GM12878 (cell line): ENCODE data around the gene BOD1L2. TPM values are rescaled to one million over a fixed set of nuclear protein-coding genes. Genes with fewer than 3 reads are reported as not detected.

Source experiments
- ATAC-seq: fragments of 200-7000 bp; cut with Tn5 transposase; 3 replicates; pipeline ENCODE4 v1.9.1; 2020; ENCODE audit warnings: mild to moderate bottlenecking, moderate library complexity
- BruUV-seq: library from RNA; stranded (reverse); fragments of 400-500 nt; replicated peaks from 2 replicates; lab custom pipeline; 2021; lab: Mats Ljungman, UMichigan
- CTCF ChIA-PET: fragments of 300-600 bp; sonication (Branson Sonifier 250); formaldehyde crosslinking; extraction: SDS; loops from one replicate; lab custom pipeline; 2021; ENCODE audit warnings: inconsistent platforms; lab: Yijun Ruan, JAX
- POLR2A ChIA-PET: fragments of 350-600 bp; formaldehyde crosslinking; extraction: SDS; loops from one replicate; lab custom pipeline; 2021; ENCODE audit warnings: inconsistent platforms; lab: Charles Lee
- RAD21 ChIA-PET: fragments of 300-600 bp; sonication (Branson Sonifier 250); formaldehyde crosslinking; loops from one replicate; lab custom pipeline; 2023; ENCODE audit warnings: antibody characterized with exemption; ENCODE audit not compliant: unreplicated experiment; lab: Charles Lee
- SMC1A ChIA-PET: fragments of 300-600 bp; sonication (Branson Sonifier 250); formaldehyde crosslinking; loops from one replicate; lab custom pipeline; 2023; ENCODE audit not compliant: unreplicated experiment, uncharacterized antibody; lab: Charles Lee
- DNase-seq: peaks from one replicate; pipeline ENCODE4 v3.0.0-alpha.2; 2011; ENCODE audit warnings: low read depth, low spot score
- FAIRE-seq: peaks from 3 replicates; lab custom pipeline; 2011; peaks lifted over from hg19 to GRCh38; lab: Jason Lieb, UNC
- H2AFZ ChIP-seq: 2 replicates; pipeline ENCODE4 v1.6.0; 2011; ENCODE audit warnings: low read depth, low read length, control low read depth; ENCODE audit not compliant: control insufficient read depth
- H3K27ac ChIP-seq: 2 replicates; pipeline ENCODE4 v1.5.1; 2011; ENCODE audit warnings: control low read depth; ENCODE audit not compliant: control insufficient read depth, insufficient read depth
- H3K27me3 ChIP-seq, 2 experiments: replicated peaks in 1 of 2; 2 replicates each; pipeline versions ENCODE4 v1.6.0 to v1.6.1; 2011; ENCODE audit warnings: low read length in 1 of 2; ENCODE audit not compliant: control insufficient read depth in 2 of 2, insufficient read depth in 2 of 2
- H3K36me3 ChIP-seq, 2 experiments: 2 replicates each; pipeline ENCODE4 v1.5.1; 2011; ENCODE audit warnings: low read length in 1 of 2; ENCODE audit not compliant: control insufficient read depth in 2 of 2, insufficient read depth in 2 of 2
- H3K4me1 ChIP-seq: 2 replicates; pipeline ENCODE4 v1.6.1; 2011; ENCODE audit warnings: mild to moderate bottlenecking, low read length, moderate library complexity, mixed read lengths; ENCODE audit not compliant: control insufficient read depth, insufficient read depth
- H3K4me2 ChIP-seq: 2 replicates; pipeline ENCODE4 v1.6.0; 2011; ENCODE audit warnings: control low read depth; ENCODE audit not compliant: control insufficient read depth, insufficient read depth
- H3K4me3 ChIP-seq: fragments of 200-600 bp; sonication (generic); 2 replicates; pipeline ENCODE4 v1.5.1; 2016
- H3K79me2 ChIP-seq: 2 replicates; pipeline ENCODE4 v1.6.0; 2011; ENCODE audit warnings: low read length; ENCODE audit not compliant: control insufficient read depth, insufficient read depth
- H3K9ac ChIP-seq: 2 replicates; pipeline ENCODE4 v1.8.0; 2011; ENCODE audit warnings: low read length, control low read depth, mixed read lengths; ENCODE audit not compliant: control insufficient read depth, insufficient read depth
- H3K9me3 ChIP-seq: replicated peaks from 3 replicates; pipeline ENCODE4 v1.5.1; 2011; ENCODE audit warnings: mild to moderate bottlenecking, low read length; ENCODE audit not compliant: control insufficient read depth, insufficient read depth
- H4K20me1 ChIP-seq: 2 replicates; pipeline ENCODE4 v1.6.0; 2011; ENCODE audit not compliant: control insufficient read depth, insufficient read depth
- SIX5 ChIP-seq: IDR thresholded peaks from 2 replicates; pipeline ENCODE4 v1.6.1; 2011; ENCODE audit warnings: mild to moderate bottlenecking, low read depth, low read length, moderate library complexity; ENCODE audit not compliant: severe bottlenecking
- SUZ12 ChIP-seq: fragments of 200-600 bp; sonication (generic); IDR thresholded peaks from one replicate; pipeline ENCODE4 v1.6.1; 2018; ENCODE audit warnings: antibody characterized with exemption, mild to moderate bottlenecking; ENCODE audit not compliant: unreplicated experiment
- TCF3 ChIP-seq: IDR thresholded peaks from 2 replicates; pipeline ENCODE4 v1.6.1; 2012; ENCODE audit warnings: low read depth, mild to moderate bottlenecking, low read length, borderline replicate concordance; ENCODE audit not compliant: insufficient read depth
- ZNF592 ChIP-seq: fragments of 450-650 bp; IDR thresholded peaks from 2 replicates; pipeline ENCODE4 v1.6.1; 2017; ENCODE audit warnings: mild to moderate bottlenecking, moderate library complexity
- WGBS: methylation state at CpG from one replicate; pipeline ENCODE4 v1.1.6; 2016; ENCODE audit warnings: low lambda C conversion rate; ENCODE audit not compliant: insufficient replicate concordance, insufficient coverage; ENCODE audit errors: missing lambda C conversion rate; 5-methylcytosine and 5-hydroxymethylcytosine counted together
- in situ Hi-C: fragments of 300-500 bp; cut with MboI; formaldehyde crosslinking; loops from 9 replicates; pipeline ENCODE4 v1.14.3; 2018; ENCODE audit warnings: mixed read lengths
- intact Hi-C: fragments of 100-400 bp; cut with micrococcal nuclease; formaldehyde crosslinking; loops from one replicate; pipeline ENCODE4 v1.14.2; 2022; ENCODE audit not compliant: unreplicated experiment
- polyA plus RNA-seq, 11 experiments: library from polyadenylated mRNA; depleted of rRNA in 4 of 11; unstranded in 6 of 11; stranded (reverse) in 5 of 11; fragments of >200 nt; fragmentation: Nextera tagmentation in 4 of 11; fragmentation: Illumina TruSeq in 1 of 11; extraction: Ambion mirVana in 4 of 11; extraction: Trizol in 1 of 11; gene quantifications; 1 replicate in 1 of 11; 2 replicates in 10 of 11; pipeline versions ENCODE4 v1.2.1 to v1.2.3, GENCODE V29; 2011 to 2016; ENCODE audit warnings: inconsistent platforms in 2 of 11, missing spikeins in 2 of 11, low read depth in 1 of 11
- total RNA-seq, 4 experiments: library from RNA; depleted of rRNA in 3 of 4; stranded (reverse); fragments of >200 nt in 3 of 4; fragmentation: Illumina TruSeq in 1 of 4; extraction: Trizol in 1 of 4; gene quantifications; 2 replicates each; pipeline versions ENCODE4 v1.2.1 to v1.2.3, GENCODE V29; 2013 to 2021

Gene BOD1L2
- total and polyA plus RNA-seq, 10 of the 15 experiments (the other 5 are each of a cell fraction or from before 2014, with no cell fraction given), result not detected

GRCh38 chr18:57113799-57114420, 33.0 kb upstream of the BOD1L2 start:
- POLR2A ChIA-PET, result no interaction called here
- FAIRE-seq (no peak), DNase-seq (no peak), ATAC-seq (no peak)
- in situ Hi-C loops (no loop called here), intact Hi-C loops (no loop called here)
- H2AFZ ChIP-seq, result no peak overlapping the region
- TF ChIP-seq SIX5 (no peak), SUZ12 (no peak), TCF3 (no peak), ZNF592 (no peak)
- RAD21 ChIA-PET, result no interaction called here
- H3K27ac ChIP-seq, result no peak overlapping the region
- no peaks in the 10 kb centered on the region for H4K20me1 ChIP-seq
- SMC1A ChIA-PET, result interaction anchor here (1.0 to 1.1 kb wide), 2 partner anchors 16 to 340 kb away, joined by 3 read pairs; no protein-coding TSS in a partner anchor
- H3K4me3 ChIP-seq, result no peak overlapping the region
- BruUV-seq, result no TSS peak
- H3K9me3 ChIP-seq, result peaks cover 2% of the 10 kb centered on the region; the same call in 1 of the 3 replicates
- H3K4me1 ChIP-seq, result no peaks in the 10 kb centered on the region
- CTCF ChIA-PET, result no interaction called here
- 2% methylated on average over 4 of the region's 4 CpGs for whole genome bisulfite sequencing
- no peak overlapping the region for H3K4me2 ChIP-seq
- H3K79me2 ChIP-seq, result no peaks in the 10 kb centered on the region
- H3K36me3 ChIP-seq, result no peaks in the 10 kb centered on the region
- H3K27me3 ChIP-seq, result no peaks in the 10 kb centered on the region; a peak in 1 of 4 replicates
- H3K9ac ChIP-seq, result no peak overlapping the region
